HUDEP-2 (cell line): ENCODE results near the gene TSPY2.
"Not testable (repeated sequence)": the region's sequence is repeated elsewhere in the genome, so short reads cannot be mapped to it uniquely, and the experiment has no call there.

Experiments
- DNase-seq, 76 experiments: peaks; one replicate each; lab custom pipeline; 2025; ENCODE audit not compliant: unreplicated experiment in 76 of 76; lab: John Stamatoyannopoulos, UW

Gene TSPY2

GRCh38 chrY:6245923-6246322 is at the start of gene TSPY2:
Gene TSPY2 (plus strand): TSS chrY:6246223. CDS start chrY:6246269, 46 bp downstream.
- not testable (repeated sequence) for DNase-seq

GRCh38 chrY:6209565-6209964 is 36.5 kb upstream of the TSPY2 start:
- DNase-seq = not testable (repeated sequence)

GRCh38 chrY:6217045-6217444 is 29.0 kb upstream of the TSPY2 start:
- not testable (repeated sequence) for DNase-seq

- DNase-seq = not testable (repeated sequence)
These were observed 23.8 kb downstream of the TSPY2 start for GRCh38 chrY:6269839-6270238.
